ENCODE measurements around the gene TAF1A. TPM values are rescaled to one million over a fixed set of nuclear protein-coding genes. Genes with fewer than 3 reads are reported as not detected.
"Not testable (repeated sequence)": the region's sequence is repeated elsewhere in the genome, so short reads cannot be mapped to it uniquely, and the experiment has no call there.

TAF1A gene
- total RNA-seq, 6 experiments from 2014 or later, result 5.3 to 7.1 (median 5.9) TPM

DNA sequence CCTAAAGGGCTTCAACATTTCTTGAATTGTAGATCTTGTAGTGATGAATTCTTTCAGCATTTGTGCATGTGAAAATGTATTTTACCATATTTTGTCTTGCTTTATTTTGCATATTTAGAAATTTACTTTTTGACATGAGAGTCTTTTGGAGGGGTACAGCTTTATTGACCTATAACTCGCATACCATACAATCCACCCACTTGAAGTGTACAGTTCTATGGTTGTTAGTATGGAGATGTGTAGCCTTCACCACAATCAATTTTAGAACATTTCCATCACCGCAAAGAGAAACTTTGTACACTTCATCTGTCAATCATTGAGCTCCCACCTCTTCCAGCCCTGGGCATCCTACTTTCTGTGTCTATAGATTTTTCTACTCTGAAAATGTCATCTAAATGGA is 21.0 kb upstream of the TAF1A start:
- Mint-ChIP-seq H3K27me3 (ENCODE audit: insufficient read depth) (peaks cover 9% of the 10 kb centered on the region), H3K36me3 (ENCODE audit: low read depth) (no peaks in the 10 kb centered on the region), H3K4me1 (ENCODE audit: low read depth) (no peaks in the 10 kb centered on the region; the same call in 1 of the 2 replicates), H3K9me3 (peaks cover 13% of the 10 kb centered on the region; the same call in 1 of the 2 replicates), H3K27ac (no peak overlapping the region), H3K4me3 (no peak overlapping the region)
- no peak for DNase-seq
- TF ChIP-seq, protein P1, sequence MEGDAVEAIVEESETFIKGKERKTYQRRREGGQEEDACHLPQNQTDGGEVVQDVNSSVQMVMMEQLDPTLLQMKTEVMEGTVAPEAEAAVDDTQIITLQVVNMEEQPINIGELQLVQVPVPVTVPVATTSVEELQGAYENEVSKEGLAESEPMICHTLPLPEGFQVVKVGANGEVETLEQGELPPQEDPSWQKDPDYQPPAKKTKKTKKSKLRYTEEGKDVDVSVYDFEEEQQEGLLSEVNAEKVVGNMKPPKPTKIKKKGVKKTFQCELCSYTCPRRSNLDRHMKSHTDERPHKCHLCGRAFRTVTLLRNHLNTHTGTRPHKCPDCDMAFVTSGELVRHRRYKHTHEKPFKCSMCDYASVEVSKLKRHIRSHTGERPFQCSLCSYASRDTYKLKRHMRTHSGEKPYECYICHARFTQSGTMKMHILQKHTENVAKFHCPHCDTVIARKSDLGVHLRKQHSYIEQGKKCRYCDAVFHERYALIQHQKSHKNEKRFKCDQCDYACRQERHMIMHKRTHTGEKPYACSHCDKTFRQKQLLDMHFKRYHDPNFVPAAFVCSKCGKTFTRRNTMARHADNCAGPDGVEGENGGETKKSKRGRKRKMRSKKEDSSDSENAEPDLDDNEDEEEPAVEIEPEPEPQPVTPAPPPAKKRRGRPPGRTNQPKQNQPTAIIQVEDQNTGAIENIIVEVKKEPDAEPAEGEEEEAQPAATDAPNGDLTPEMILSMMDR (IDR thresholded peaks at IDR 0.05), result no peak

DNA sequence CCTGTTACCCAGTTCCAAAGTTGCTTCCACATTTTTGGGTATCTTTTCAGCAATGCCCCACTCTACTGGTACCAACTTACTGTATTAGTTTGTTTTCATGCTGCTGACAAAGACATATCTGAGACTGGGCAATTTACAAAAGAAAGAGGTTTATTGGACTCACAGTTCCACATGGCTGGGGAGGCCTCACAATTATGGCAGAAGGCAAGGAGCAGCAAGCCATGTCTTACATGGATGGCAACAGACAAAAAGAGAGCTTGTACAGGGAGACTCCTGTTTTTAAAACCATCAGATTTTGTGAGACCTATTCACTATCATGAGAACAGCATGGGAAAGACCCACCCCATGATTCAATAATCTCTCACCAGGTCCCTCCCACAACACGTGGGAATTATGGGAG is 19.4 kb upstream of the TAF1A start:
- not testable (repeated sequence) for DNase-seq; H3K27me3 Mint-ChIP-seq (ENCODE audit: insufficient read depth); H3K4me3 Mint-ChIP-seq; H3K36me3 Mint-ChIP-seq (ENCODE audit: low read depth); H3K27ac Mint-ChIP-seq; H3K4me1 Mint-ChIP-seq (ENCODE audit: low read depth)
- peaks cover 13% of the 10 kb centered on the region; the same call in 1 of the 2 replicates for H3K9me3 Mint-ChIP-seq

DNA sequence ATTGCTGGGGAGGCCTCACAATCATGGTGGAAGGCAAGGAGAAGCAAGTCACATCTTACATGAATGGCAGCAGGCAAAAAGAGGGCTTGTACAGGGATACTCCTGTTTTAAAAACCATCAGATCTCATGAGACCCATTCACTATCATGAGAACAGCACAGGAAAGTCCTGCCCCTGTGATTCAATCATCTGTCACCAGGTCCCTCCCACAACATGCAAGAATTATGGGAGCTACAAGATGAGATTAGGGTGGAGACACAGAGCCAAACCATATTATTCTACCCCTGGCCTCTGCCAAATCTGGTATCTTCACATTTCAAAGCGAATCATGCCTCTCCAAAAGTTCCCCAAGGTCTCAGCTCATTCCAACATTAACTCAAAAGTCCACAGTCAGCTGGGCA is 17.0 kb upstream of the TAF1A start:
- DNase-seq, result no peak
- Mint-ChIP-seq H3K9me3 (peaks cover 13% of the 10 kb centered on the region; the same call in 1 of the 2 replicates), H3K36me3 (ENCODE audit: low read depth) (no peaks in the 10 kb centered on the region), H3K27ac (no peak overlapping the region), H3K4me1 (ENCODE audit: low read depth) (no peaks in the 10 kb centered on the region; the same call in 1 of the 2 replicates), H3K4me3 (no peak overlapping the region), H3K27me3 (ENCODE audit: insufficient read depth) (peaks cover 3% of the 10 kb centered on the region; the same call in 1 of the 2 replicates)
- TF ChIP-seq, protein P1 (IDR thresholded peaks at IDR 0.05), result no peak

GRCh38 chr1:222601257-222601656 is 11.5 kb upstream of the TAF1A start:
- Mint-ChIP-seq H3K36me3 (ENCODE audit: low read depth) (no peaks in the 10 kb centered on the region), H3K27me3 (ENCODE audit: insufficient read depth) (peaks cover 4% of the 10 kb centered on the region; the same call in 1 of the 2 replicates), H3K27ac (no peak overlapping the region), H3K4me1 (ENCODE audit: low read depth) (peaks cover 5% of the 10 kb centered on the region; the same call in 1 of the 2 replicates), H3K4me3 (no peak overlapping the region), H3K9me3 (no peaks in the 10 kb centered on the region)
- no peak for DNase-seq
- TF ChIP-seq, protein P1 (IDR thresholded peaks at IDR 0.05), result no peak

- TF ChIP-seq, protein P1 (IDR thresholded peaks at IDR 0.05), result no peak
- Mint-ChIP-seq H3K36me3 (ENCODE audit: low read depth) (no peaks in the 10 kb centered on the region), H3K27ac (no peak overlapping the region), H3K4me3 (no peak overlapping the region), H3K4me1 (ENCODE audit: low read depth) (peaks cover 5% of the 10 kb centered on the region; the same call in 1 of the 2 replicates), H3K9me3 (peaks cover 6% of the 10 kb centered on the region; the same call in 1 of the 2 replicates), H3K27me3 (ENCODE audit: insufficient read depth) (peaks cover 6% of the 10 kb centered on the region)
- no peak for DNase-seq
Measured at GRCh38 chr1:222600281-222600680, 10.5 kb upstream of the TAF1A start.

- Mint-ChIP-seq H3K4me1 (ENCODE audit: low read depth) (peaks cover 19% of the 10 kb centered on the region), H3K4me3 (no peak overlapping the region), H3K27me3 (ENCODE audit: insufficient read depth) (peaks cover 6% of the 10 kb centered on the region), H3K9me3 (peaks cover 12% of the 10 kb centered on the region; the same call in 1 of the 2 replicates), H3K36me3 (ENCODE audit: low read depth) (no peaks in the 10 kb centered on the region), H3K27ac (no peak overlapping the region)
- TF ChIP-seq, protein P1 (IDR thresholded peaks at IDR 0.05), result no peak
- no peak for DNase-seq
Measured at GRCh38 chr1:222596696-222597095, 7.0 kb upstream of the TAF1A start.

All from HFFc6 (cell line).